Activated CD8-positive, alpha-beta T cell treated with anti-CD3 and anti-CD28 coated beads for 36 hours (primary cell): ENCODE results near the gene ACE. TPM values are rescaled to one million over a fixed set of nuclear protein-coding genes. Genes with fewer than 3 reads are reported as not detected.

ENCODE experiments used
- ATAC-seq: fragments of 200-7000 bp; cut with Tn5 transposase; one replicate; pipeline ENCODE4 v1.10.0; 2021; ENCODE audit warnings: mild to moderate bottlenecking, moderate library complexity
- CTCF ChIA-PET: fragments of 350-600 bp; sonication (Branson Sonifier 250); formaldehyde crosslinking; loops from one replicate; lab custom pipeline; 2021; ENCODE audit warnings: antibody characterized with exemption; lab: Charles Lee
- POLR2A ChIA-PET: fragments of 350-600 bp; sonication (Branson Sonifier 250); formaldehyde crosslinking; loops from one replicate; lab custom pipeline; 2021; ENCODE audit warnings: antibody characterized with exemption; lab: Charles Lee
- DNase-seq: peaks from one replicate; pipeline ENCODE4 v3.0.0-alpha.2; 2020
- H3K27ac Mint-ChIP-seq: one replicate; pipeline ENCODE4 v1.8.0; 2021; ENCODE audit warnings: mild to moderate bottlenecking, mixed read lengths
- H3K27me3 Mint-ChIP-seq: one replicate; pipeline ENCODE4 v1.8.0; 2021; ENCODE audit warnings: mixed read lengths
- H3K36me3 Mint-ChIP-seq: one replicate; pipeline ENCODE4 v1.8.0; 2021; ENCODE audit warnings: low read depth, mixed read lengths
- H3K4me1 Mint-ChIP-seq: one replicate; pipeline ENCODE4 v1.8.0; 2021; ENCODE audit warnings: low read depth, mixed read lengths
- H3K4me3 Mint-ChIP-seq: one replicate; pipeline ENCODE4 v1.8.0; 2021; ENCODE audit warnings: mild to moderate bottlenecking, moderate library complexity, mixed read lengths
- H3K9me3 Mint-ChIP-seq: one replicate; pipeline ENCODE4 v1.8.0; 2021; ENCODE audit warnings: mixed read lengths
- intact Hi-C: fragments of 100-400 bp; cut with micrococcal nuclease; formaldehyde crosslinking; loops from one replicate; pipeline ENCODE4 v1.10.0; 2022
- total RNA-seq, 2 experiments: library from RNA; stranded (reverse); gene quantifications; one replicate each; pipeline ENCODE4 v1.2.3, GENCODE V29; 2021
- TF ChIP-seq, protein P1 (sequence below): fragments of 200-600 bp; IDR thresholded peaks from one replicate; pipeline ENCODE4 v1.8.0; 2022; ENCODE audit warnings: antibody characterized with exemption, mild to moderate bottlenecking

Gene ACE
- total RNA-seq, 2 experiments from 2014 or later = 0.36 to 0.51 TPM

DNA sequence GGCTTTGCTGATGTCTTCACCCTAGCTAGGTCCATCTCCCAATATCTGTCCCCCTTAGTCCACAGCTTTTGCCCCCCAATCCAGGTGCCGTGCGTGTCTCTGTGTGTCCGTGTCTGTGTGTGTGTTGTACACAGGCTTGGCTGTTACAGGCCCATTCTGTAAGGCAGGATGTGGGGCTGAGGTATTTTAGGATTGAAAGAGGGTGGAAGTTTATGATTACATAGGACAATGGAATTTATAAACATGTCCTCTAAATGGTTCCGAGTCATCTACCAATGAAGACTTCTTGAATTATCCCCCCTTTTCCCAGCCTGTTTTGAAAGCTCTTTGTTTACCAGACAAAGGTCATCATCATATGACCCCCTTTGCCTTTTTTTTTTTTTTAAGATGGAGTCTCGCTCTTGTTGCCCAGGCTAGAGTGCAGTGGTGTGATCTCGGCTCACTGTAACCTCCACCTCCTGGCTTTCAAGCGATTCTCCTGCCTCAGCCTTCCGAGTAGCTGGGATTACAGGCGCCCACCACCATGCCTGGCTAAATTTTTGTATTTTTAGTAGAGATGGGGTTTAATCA is 21.9 kb downstream of the ACE start:
- Mint-ChIP-seq H3K27ac (no peak overlapping the region), H3K9me3 (no peaks in the 10 kb centered on the region), H3K27me3 (peaks cover 10% of the 10 kb centered on the region), H3K36me3 (no peaks in the 10 kb centered on the region), H3K4me1 (peaks cover 2% of the 10 kb centered on the region), H3K4me3 (no peak overlapping the region)
- intact Hi-C loops = no loop called here
- TF ChIP-seq, protein P1, sequence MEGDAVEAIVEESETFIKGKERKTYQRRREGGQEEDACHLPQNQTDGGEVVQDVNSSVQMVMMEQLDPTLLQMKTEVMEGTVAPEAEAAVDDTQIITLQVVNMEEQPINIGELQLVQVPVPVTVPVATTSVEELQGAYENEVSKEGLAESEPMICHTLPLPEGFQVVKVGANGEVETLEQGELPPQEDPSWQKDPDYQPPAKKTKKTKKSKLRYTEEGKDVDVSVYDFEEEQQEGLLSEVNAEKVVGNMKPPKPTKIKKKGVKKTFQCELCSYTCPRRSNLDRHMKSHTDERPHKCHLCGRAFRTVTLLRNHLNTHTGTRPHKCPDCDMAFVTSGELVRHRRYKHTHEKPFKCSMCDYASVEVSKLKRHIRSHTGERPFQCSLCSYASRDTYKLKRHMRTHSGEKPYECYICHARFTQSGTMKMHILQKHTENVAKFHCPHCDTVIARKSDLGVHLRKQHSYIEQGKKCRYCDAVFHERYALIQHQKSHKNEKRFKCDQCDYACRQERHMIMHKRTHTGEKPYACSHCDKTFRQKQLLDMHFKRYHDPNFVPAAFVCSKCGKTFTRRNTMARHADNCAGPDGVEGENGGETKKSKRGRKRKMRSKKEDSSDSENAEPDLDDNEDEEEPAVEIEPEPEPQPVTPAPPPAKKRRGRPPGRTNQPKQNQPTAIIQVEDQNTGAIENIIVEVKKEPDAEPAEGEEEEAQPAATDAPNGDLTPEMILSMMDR = no peak
- DNase-seq (no peak), ATAC-seq (no peak)
- ChIA-PET POLR2A (no interaction called here), CTCF (interaction anchor here (1.2 to 1.4 kb wide), 2 partner anchors 92 to 113 kb away, joined by 5 read pairs; no protein-coding TSS in a partner anchor)

- TF ChIP-seq, protein P1 = no peak
- DNase-seq (no peak), ATAC-seq (no peak)
- H3K27ac Mint-ChIP-seq = no peak overlapping the region
- no peak overlapping the region for H3K4me3 Mint-ChIP-seq
- H3K9me3 Mint-ChIP-seq = peaks cover 3% of the 10 kb centered on the region
- H3K36me3 Mint-ChIP-seq = no peaks in the 10 kb centered on the region
- ChIA-PET CTCF (no interaction called here), POLR2A (no interaction called here)
- H3K27me3 Mint-ChIP-seq = peaks cover 23% of the 10 kb centered on the region
- intact Hi-C loops = no loop called here
- H3K4me1 Mint-ChIP-seq = peaks cover 2% of the 10 kb centered on the region
Observed at GRCh38 chr17:63500543-63501390, 23.9 kb downstream of the ACE start.

GRCh38 chr17:63503341-63503705 is 26.5 kb downstream of the ACE start:
- no peak for ATAC-seq
- no peak for DNase-seq
- ChIA-PET POLR2A (interaction anchor here (0.8 kb wide), 1 partner anchor 116 kb away, joined by 3 read pairs; no protein-coding TSS in a partner anchor), CTCF (interaction anchor here (0.9 to 2.3 kb wide), 3 partner anchors 25 to 109 kb away, joined by 3 to 8 read pairs (median 6); no protein-coding TSS in a partner anchor)
- Mint-ChIP-seq H3K27me3 (peaks cover 27% of the 10 kb centered on the region), H3K27ac (no peak overlapping the region), H3K4me3 (no peak overlapping the region), H3K36me3 (no peaks in the 10 kb centered on the region), H3K4me1 (peaks cover 2% of the 10 kb centered on the region), H3K9me3 (peaks cover 3% of the 10 kb centered on the region)
- TF ChIP-seq, protein P1 = no peak
- intact Hi-C loops = no loop called here

DNA sequence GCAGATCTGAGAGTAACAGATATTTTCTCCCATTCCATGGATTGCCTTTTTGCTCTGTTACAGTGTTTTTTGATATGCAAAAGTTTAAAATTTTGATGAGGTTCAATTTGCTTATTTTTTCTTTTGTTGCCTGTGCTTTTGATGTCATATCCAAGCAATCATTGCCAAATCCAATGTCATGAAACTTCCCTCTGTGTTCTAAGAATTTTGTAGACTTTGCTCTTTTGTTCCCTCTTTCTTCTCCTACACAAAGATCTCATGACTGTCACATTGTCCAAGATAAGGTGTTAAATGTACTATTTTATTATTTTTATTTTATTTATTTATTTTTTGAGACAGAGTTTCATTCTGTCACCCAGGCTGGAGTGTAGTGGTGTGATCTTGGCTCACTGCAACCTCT is 27.4 kb downstream of the ACE start:
- H3K36me3 Mint-ChIP-seq = no peaks in the 10 kb centered on the region
- CTCF ChIA-PET = interaction anchor here (2.3 kb wide), 1 partner anchor 108 kb away, joined by 8 read pairs; no protein-coding TSS in a partner anchor
- DNase-seq (no peak), ATAC-seq (no peak)
- intact Hi-C loops = no loop called here
- peaks cover 3% of the 10 kb centered on the region for H3K9me3 Mint-ChIP-seq
- peaks cover 27% of the 10 kb centered on the region for H3K27me3 Mint-ChIP-seq
- no peak overlapping the region for H3K4me3 Mint-ChIP-seq
- POLR2A ChIA-PET = no interaction called here
- TF ChIP-seq, protein P1 = no peak
- peaks cover 2% of the 10 kb centered on the region for H3K4me1 Mint-ChIP-seq
- H3K27ac Mint-ChIP-seq = no peak overlapping the region

DNA sequence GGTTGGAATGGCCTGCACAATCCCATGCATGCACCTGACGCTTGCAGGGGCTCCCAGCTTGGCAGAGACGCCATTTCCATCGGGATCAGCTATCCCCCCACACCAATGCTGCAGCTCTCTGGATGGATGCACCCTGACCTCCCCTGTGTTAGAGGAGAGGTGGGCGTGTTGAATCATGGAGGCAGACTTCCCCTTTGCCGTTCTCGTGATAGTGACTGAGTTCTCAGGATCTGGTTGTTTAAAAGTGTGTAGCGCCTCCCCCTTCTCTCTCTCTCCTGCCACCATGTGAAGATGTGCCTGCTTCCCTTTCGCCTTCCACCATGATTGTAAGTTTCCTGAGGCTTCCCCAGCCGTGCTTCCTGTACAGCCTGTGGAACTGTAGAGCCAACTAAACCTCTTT is 28.5 kb downstream of the ACE start:
- peaks cover 2% of the 10 kb centered on the region for H3K4me1 Mint-ChIP-seq
- ATAC-seq (no peak), DNase-seq (no peak)
- ChIA-PET CTCF (no interaction called here), POLR2A (no interaction called here)
- H3K27me3 Mint-ChIP-seq = peaks cover 27% of the 10 kb centered on the region
- H3K9me3 Mint-ChIP-seq = peaks cover 3% of the 10 kb centered on the region
- no peak overlapping the region for H3K27ac Mint-ChIP-seq
- intact Hi-C loops = no loop called here
- H3K4me3 Mint-ChIP-seq = no peak overlapping the region
- H3K36me3 Mint-ChIP-seq = no peaks in the 10 kb centered on the region
- TF ChIP-seq, protein P1 = no peak
